ENCODE results near the gene RBM17.

The RBM17 gene

DNA sequence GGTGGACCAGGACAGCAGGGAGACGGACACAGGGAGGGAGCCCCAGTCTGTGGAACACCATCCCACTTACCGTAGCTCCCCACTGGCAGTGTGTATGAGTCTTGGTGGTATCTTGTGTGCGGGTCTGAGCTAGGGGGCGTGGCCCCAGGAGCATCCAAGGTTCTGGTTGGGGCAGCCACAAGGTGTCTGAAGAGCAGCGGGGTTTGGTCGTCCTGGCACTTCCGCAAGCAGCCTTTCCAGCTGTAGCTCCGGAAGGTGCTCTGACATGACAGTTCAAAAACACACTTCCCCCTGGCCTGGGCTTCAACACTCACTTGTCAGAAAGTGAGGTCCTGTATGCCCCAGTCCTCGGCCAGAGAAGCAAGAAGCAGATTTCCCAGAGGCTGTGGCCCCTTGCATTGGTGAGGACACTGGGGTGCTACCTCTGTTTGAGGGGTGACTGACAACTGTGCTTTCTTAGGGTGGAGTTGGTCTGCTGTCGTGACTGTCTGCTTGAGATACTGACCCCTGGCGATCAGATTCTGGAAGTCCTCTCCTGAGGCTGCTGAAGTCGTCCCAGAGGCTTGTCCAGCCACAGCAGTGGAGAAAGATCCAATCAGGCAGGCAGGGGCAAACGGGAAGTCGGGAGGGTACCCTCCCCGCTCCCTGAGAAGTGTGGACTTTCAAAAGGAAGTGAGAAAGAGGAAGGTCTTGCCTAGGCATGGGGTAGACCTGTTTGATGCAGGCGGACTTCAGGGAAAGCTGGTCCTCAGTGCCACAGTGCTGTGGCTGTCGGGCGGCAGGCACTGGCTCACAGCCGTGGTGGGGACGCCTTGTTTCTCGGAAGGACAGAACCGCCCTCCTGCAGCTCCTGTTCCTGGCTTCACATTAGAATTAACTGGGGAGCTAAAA lies 62.5 kb downstream of the RBM17 start:
- Histone ChIP-seq H3K27me3 (no peaks in the 10 kb centered on the region), H3K4me3 (peak overlapping the region in 8 of 10 experiments; percentile 1 to 54 (median 28); a peak in 12 of 20 replicates), H3K9me3 (replicated peaks in 1 of 11) (peaks cover 0 to 13% (median 0%) of the 10 kb centered on the region in 11 experiments; a peak in 6 of 22 replicates), H3K4me1 (peaks cover 57 to 77% (median 66%) of the 10 kb centered on the region in 10 experiments), H3K4me2 (peak overlapping the region; percentile 64 to 100 (median 94)), H4K20me1 (peaks cover 52 to 86% (median 72%) of the 10 kb centered on the region in 11 experiments), H3K36me3 (peaks cover 3 to 42% (median 14%) of the 10 kb centered on the region in 11 experiments; a peak in 16 of 22 replicates), H3K9ac (peak overlapping the region; percentile 44 to 66 (median 55); a peak in 21 of 22 replicates), H3K27ac (peak overlapping the region; percentile 27 to 91 (median 71); a peak in 21 of 22 replicates)
- TF ChIP-seq Cebpa-rat (IDR thresholded peaks at IDR 0.05) = no peak

DNA sequence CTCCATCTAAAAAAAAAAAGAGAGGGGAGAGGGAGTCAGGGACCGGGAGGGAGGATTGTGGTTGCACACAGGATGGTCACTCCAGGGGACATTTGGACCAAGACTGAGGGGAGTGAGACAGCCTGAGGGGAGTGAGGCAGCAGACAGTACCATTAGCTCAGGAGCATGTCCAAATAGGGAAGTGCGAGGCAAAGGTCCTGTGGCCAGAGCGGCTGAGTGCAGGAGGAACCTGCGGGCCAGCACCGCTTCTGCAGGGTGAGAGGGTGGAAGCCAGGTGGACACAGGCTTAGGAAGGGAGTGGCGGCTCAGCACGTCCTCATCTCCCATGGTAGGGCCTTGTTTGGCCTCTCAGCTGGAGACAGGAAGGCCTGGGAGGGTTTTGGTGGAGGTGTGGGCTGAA lies 65.0 kb downstream of the RBM17 start:
- TF ChIP-seq Cebpa-rat (IDR thresholded peaks at IDR 0.05) = no peak
- no peaks in the 10 kb centered on the region for H3K27me3 ChIP-seq
- H3K9ac ChIP-seq = no peak overlapping the region
- peaks cover 0 to 30% (median 14%) of the 10 kb centered on the region in 11 experiments; a peak in 16 of 22 replicates for H3K36me3 ChIP-seq
- no peak overlapping the region for H3K4me2 ChIP-seq
- no peak overlapping the region for H3K4me3 ChIP-seq
- H3K9me3 ChIP-seq (replicated peaks in 1 of 11) = peaks cover 0 to 13% (median 0%) of the 10 kb centered on the region in 11 experiments; a peak in 6 of 22 replicates
- H4K20me1 ChIP-seq = peaks cover 32 to 69% (median 54%) of the 10 kb centered on the region in 11 experiments; a peak in 21 of 22 replicates
- peaks cover 32 to 52% (median 41%) of the 10 kb centered on the region in 10 experiments for H3K4me1 ChIP-seq
- H3K27ac ChIP-seq = no peak overlapping the region

DNA sequence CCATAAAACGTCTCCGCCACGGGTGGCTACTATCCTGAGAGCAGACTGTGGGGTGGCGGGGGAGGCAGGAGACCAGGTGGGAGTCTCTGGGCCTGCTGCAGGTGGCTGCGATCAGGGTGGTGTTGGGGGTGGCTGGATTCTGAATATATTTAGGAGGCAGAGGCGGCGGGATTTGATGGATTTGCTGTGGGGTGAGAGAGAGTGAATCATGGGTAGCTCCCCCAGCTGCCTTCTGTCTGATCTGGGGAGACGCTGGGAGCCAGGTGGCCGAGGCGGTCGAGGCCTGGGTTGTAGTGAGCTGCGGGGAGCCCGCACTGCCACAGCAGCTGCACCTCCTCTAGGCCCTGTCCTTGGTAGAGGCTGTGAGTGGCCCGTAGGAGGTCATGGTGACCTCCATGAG lies 65.7 kb downstream of the RBM17 start:
- H4K20me1 ChIP-seq = peaks cover 32 to 73% (median 56%) of the 10 kb centered on the region in 11 experiments; a peak in 21 of 22 replicates
- peaks cover 0 to 13% (median 0%) of the 10 kb centered on the region in 11 experiments; a peak in 6 of 22 replicates for H3K9me3 ChIP-seq (replicated peaks in 1 of 11)
- no peak overlapping the region for H3K4me3 ChIP-seq
- H3K4me2 ChIP-seq = no peak overlapping the region
- H3K36me3 ChIP-seq = peaks cover 0 to 27% (median 16%) of the 10 kb centered on the region in 11 experiments; a peak in 16 of 22 replicates
- H3K9ac ChIP-seq = no peak overlapping the region
- H3K27ac ChIP-seq = no peak overlapping the region
- H3K4me1 ChIP-seq = peaks cover 25 to 45% (median 33%) of the 10 kb centered on the region in 10 experiments
- H3K27me3 ChIP-seq = no peaks in the 10 kb centered on the region
- TF ChIP-seq Cebpa-rat (IDR thresholded peaks at IDR 0.05) = no peak

DNA sequence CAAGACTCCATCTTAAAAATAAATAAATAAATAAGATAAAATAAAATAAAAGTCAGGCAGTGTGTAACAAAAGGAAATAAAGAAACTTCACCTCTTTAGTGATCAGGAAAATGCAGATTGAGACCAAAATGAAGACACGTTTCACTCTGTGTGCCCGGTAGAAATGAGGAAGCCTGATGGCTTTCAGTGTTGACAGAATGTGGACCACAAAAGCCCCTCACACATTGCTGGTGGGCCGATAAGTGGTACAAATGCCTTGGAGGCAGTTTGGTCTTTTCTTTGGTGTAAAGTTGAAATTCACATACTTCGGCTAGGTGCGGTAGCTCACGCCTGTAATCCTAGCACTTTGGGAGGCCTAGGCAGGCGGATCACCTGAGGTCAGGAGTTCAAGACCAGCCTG lies 69.4 kb downstream of the RBM17 start:
- peaks cover 9 to 65% (median 31%) of the 10 kb centered on the region in 11 experiments; a peak in 18 of 22 replicates for H4K20me1 ChIP-seq
- peaks cover 0 to 13% (median 0%) of the 10 kb centered on the region in 11 experiments; a peak in 6 of 22 replicates for H3K9me3 ChIP-seq (replicated peaks in 1 of 11)
- TF ChIP-seq Cebpa-rat (IDR thresholded peaks at IDR 0.05) = no peak
- H3K9ac ChIP-seq = 0 out of 22 replicates have a peak overlapping the region, but pooled peaks of 1 of the 11 experiments have one; percentile 2
- H3K4me2 ChIP-seq = no peak overlapping the region
- H3K36me3 ChIP-seq = peaks cover 0 to 25% (median 9%) of the 10 kb centered on the region in 11 experiments; a peak in 15 of 22 replicates
- H3K27me3 ChIP-seq = no peaks in the 10 kb centered on the region
- peak overlapping the region in 1 of 11 experiments; percentile 14; a peak in 1 of 22 replicates for H3K27ac ChIP-seq
- H3K4me1 ChIP-seq = peaks cover 9 to 17% (median 12%) of the 10 kb centered on the region in 10 experiments
- H3K4me3 ChIP-seq = no peak overlapping the region

DNA sequence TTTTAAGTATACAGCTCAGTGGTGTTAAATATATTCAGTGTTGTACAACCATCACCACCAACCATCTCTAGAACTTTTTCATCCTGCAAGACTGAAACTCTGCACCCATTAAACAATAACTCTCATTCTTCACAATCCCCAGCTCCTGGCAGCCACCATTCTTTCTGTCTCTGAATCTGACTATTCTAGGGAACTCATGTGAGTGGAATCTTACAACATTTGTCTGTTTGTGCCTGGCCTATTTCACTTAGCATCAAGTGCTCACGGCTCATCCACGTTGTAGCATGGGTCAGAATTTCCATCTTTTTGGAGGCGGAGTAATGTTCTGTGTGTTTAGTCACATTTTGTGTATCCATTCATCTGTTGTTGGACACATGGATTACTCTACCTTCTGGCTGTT lies 73.1 kb downstream of the RBM17 start:
- Histone ChIP-seq H3K4me3 (no peak overlapping the region), H3K9ac (no peak overlapping the region), H3K27ac (no peak overlapping the region), H3K4me2 (peak overlapping the region in 1 of 11 experiments; percentile 97; a peak in 1 of 22 replicates), H3K9me3 (replicated peaks in 1 of 11) (no peaks in the 10 kb centered on the region), H4K20me1 (peaks cover 14 to 56% (median 32%) of the 10 kb centered on the region in 11 experiments; a peak in 18 of 22 replicates), H3K27me3 (no peaks in the 10 kb centered on the region), H3K4me1 (peaks cover 31 to 41% (median 34%) of the 10 kb centered on the region in 10 experiments), H3K36me3 (peaks cover 1 to 19% (median 16%) of the 10 kb centered on the region in 11 experiments; a peak in 18 of 22 replicates)
- no peak for TF ChIP-seq Cebpa-rat (IDR thresholded peaks at IDR 0.05)

DNA sequence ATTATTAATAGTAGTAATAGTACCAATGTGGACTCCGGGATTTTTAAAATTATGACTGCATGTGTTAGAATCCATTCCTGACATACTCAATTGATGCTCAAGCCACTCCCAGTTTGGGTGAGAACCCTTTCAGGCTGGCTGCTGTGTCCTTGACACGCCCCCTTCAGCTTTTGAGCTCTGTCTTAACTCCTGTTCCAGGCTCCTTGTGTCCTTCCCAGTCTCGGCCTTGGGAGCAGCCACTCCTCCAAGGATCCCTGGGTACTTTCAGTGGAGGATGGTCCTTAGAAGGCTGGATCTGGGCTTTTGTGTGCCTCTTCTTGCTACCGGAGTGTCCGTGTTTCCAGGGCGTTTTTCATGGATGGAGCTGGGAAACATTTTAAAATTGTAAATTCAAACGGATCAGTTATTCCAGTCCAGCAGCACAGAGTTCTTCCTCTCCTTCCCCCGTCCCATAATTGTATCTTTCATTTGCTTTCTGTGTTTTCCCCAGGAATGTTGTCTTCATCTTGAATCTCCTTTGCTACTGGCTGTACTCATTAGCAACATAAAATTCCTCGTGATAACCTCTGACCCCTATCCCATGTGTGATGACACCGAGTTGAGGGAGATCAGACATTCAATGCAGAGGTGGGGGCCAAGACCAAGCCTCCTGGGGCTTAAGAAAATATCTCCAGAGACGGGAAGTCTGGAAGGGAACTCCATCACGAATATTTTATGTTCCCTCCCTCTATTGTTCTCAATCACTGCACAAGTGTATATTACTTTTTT lies 73.9 kb downstream of the RBM17 start:
- no peaks in the 10 kb centered on the region for H3K9me3 ChIP-seq (replicated peaks in 1 of 11)
- peak overlapping the region; percentile 22 to 95 (median 92); a peak in 21 of 22 replicates for H3K27ac ChIP-seq

DNA sequence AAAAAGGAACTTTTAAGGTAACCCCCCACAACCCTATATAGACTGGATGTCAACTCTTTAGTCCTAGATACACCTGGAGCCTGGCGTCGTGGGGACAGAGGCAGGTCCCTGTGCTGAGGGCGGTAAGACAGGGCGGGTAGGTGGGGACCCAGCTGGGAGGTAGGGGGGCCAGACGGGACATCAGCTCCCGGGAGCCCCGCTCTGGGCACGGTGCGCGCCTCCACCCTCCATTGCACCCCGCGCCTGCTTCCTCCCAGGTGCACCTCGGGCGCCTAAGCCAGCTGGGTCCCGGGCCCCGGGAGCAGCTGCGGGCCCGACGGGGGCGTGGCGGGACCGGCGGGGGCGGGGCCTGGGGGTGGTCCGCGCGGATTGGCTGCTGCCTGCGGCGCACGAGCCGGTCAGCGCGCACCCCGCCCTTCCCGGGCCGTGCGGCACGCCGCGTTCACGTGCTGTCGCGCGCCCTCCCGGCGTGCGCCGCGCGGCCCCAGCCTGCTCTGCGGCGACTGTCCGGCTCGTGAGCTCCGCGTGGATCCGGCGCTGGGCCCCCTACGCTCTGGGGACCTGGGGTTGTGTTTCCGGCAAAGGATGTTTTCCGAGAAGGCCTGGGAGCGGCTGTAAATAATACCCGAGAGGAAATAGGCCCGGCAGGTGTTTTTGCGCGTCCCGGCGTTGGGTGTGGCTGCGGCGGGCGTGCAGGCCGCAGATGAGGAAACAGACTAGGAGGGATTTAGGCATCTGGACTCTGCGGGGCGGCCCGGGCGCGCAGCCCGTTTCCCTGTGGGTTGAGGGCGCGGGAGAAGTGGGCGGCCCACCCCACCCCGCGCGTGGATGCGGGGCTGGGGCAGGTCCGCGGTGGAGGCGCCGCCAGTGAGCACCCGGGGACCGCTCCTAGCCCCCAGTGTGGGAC lies 74.8 kb downstream of the RBM17 start:
- Histone ChIP-seq H4K20me1 (peaks cover 29 to 67% (median 46%) of the 10 kb centered on the region in 11 experiments; a peak in 21 of 22 replicates), H3K4me3 (peak overlapping the region; percentile 64 to 84 (median 77)), H3K4me1 (peaks cover 40 to 58% (median 48%) of the 10 kb centered on the region in 10 experiments), H3K36me3 (peaks cover 16 to 34% (median 25%) of the 10 kb centered on the region in 11 experiments; a peak in 19 of 22 replicates), H3K4me2 (peak overlapping the region; percentile 83 to 98 (median 96)), H3K27me3 (no peaks in the 10 kb centered on the region), H3K27ac (peak overlapping the region; percentile 86 to 95 (median 92)), H3K9ac (peak overlapping the region; percentile 83 to 94 (median 91)), H3K9me3 (replicated peaks in 1 of 11) (no peaks in the 10 kb centered on the region)
- no peak for TF ChIP-seq Cebpa-rat (IDR thresholded peaks at IDR 0.05)

More for the DNA sequence above, 73.9 kb downstream of the RBM17 start:
- peaks cover 33 to 49% (median 39%) of the 10 kb centered on the region in 10 experiments for H3K4me1 ChIP-seq
- TF ChIP-seq Cebpa-rat (IDR thresholded peaks at IDR 0.05) = no peak
- peaks cover 23 to 65% (median 41%) of the 10 kb centered on the region in 11 experiments; a peak in 21 of 22 replicates for H4K20me1 ChIP-seq
- H3K4me3 ChIP-seq = peak overlapping the region; percentile 64 to 84 (median 77); a peak in 19 of 20 replicates
- H3K27me3 ChIP-seq = no peaks in the 10 kb centered on the region
- peaks cover 8 to 25% (median 24%) of the 10 kb centered on the region in 11 experiments; a peak in 19 of 22 replicates for H3K36me3 ChIP-seq
- H3K4me2 ChIP-seq = peak overlapping the region; percentile 83 to 98 (median 94)
- peak overlapping the region in 10 of 11 experiments; percentile 54 to 94 (median 90); a peak in 20 of 22 replicates for H3K9ac ChIP-seq

Data from BLaER1 treated with 17β-estradiol and CSF1 and Interleukin-3, amounts not matched to agents 10 nM and 100 nM (cell line).